Progenitor cell of endocrine pancreas (in vitro differentiated cells): Measurements from ENCODE around the gene RGS5. TPM values are rescaled to one million over a fixed set of nuclear protein-coding genes. Genes with fewer than 3 reads are reported as not detected.

ENCODE experiments used
- DNase-seq: peaks from one replicate; pipeline ENCODE4 v3.0.0; 2021; ENCODE audit warnings: low spot score; ENCODE audit not compliant: unreplicated experiment
- H3K27ac Mint-ChIP-seq: 2 replicates; pipeline ENCODE4 v1.8.0; 2021; ENCODE audit warnings: mild to moderate bottlenecking, moderate library complexity, mixed read lengths
- H3K27me3 Mint-ChIP-seq: 2 replicates; pipeline ENCODE4 v1.8.0; 2021; ENCODE audit warnings: mixed read lengths
- H3K36me3 Mint-ChIP-seq: 2 replicates; pipeline ENCODE4 v1.8.0; 2022; ENCODE audit warnings: mixed read lengths; ENCODE audit not compliant: insufficient read depth
- H3K4me1 Mint-ChIP-seq: 2 replicates; pipeline ENCODE4 v1.8.0; 2021; ENCODE audit warnings: low read depth, mixed read lengths
- H3K4me3 Mint-ChIP-seq: 2 replicates; pipeline ENCODE4 v1.8.0; 2021; ENCODE audit warnings: low read depth, mild to moderate bottlenecking, moderate library complexity, mixed read lengths
- H3K9me3 Mint-ChIP-seq: 2 replicates; pipeline ENCODE4 v1.8.0; 2021; ENCODE audit warnings: low read depth, mixed read lengths
- CTCF ChIP-seq: fragments of 200-600 bp; sonication (generic); IDR thresholded peaks from one replicate; pipeline ENCODE4 v1.5.0; 2021; ENCODE audit warnings: antibody characterized with exemption, mild to moderate bottlenecking; ENCODE audit not compliant: unreplicated experiment
- total RNA-seq: library from RNA; stranded (reverse); gene quantifications from 2 replicates; pipeline ENCODE4 v1.2.1, GENCODE V29; 2021

The RGS5 gene
- total RNA-seq, 1 donor from 2014 or later, result 2.9 TPM

GRCh38 chr1:163205513-163205912 lies 2.8 kb upstream of the RGS5 start:
- TF ChIP-seq CTCF, result no peak
- H3K36me3 Mint-ChIP-seq, result no peaks in the 10 kb centered on the region
- no peak for DNase-seq
- H3K4me3 Mint-ChIP-seq, result no peak overlapping the region
- H3K27me3 Mint-ChIP-seq, result no peaks in the 10 kb centered on the region
- peaks cover 14% of the 10 kb centered on the region for H3K4me1 Mint-ChIP-seq
- H3K27ac Mint-ChIP-seq, result no peak overlapping the region
- H3K9me3 Mint-ChIP-seq, result no peaks in the 10 kb centered on the region

GRCh38 chr1:163203561-163203960 lies 845 bp upstream of the RGS5 start:
- DNase-seq, result no peak
- Mint-ChIP-seq H3K27me3 (no peaks in the 10 kb centered on the region), H3K36me3 (no peaks in the 10 kb centered on the region), H3K27ac (no peak overlapping the region), H3K4me1 (peaks cover 14% of the 10 kb centered on the region), H3K4me3 (no peak overlapping the region), H3K9me3 (no peaks in the 10 kb centered on the region)
- TF ChIP-seq CTCF, result no peak

- Mint-ChIP-seq H3K36me3 (no peaks in the 10 kb centered on the region), H3K27me3 (no peaks in the 10 kb centered on the region), H3K4me1 (peaks cover 14% of the 10 kb centered on the region), H3K27ac (no peak overlapping the region), H3K9me3 (no peaks in the 10 kb centered on the region), H3K4me3 (no peak overlapping the region)
- no peak for TF ChIP-seq CTCF
- DNase-seq, result no peak
Measured at GRCh38 chr1:163201906-163202305, 810 bp downstream of the RGS5 start.

DNA sequence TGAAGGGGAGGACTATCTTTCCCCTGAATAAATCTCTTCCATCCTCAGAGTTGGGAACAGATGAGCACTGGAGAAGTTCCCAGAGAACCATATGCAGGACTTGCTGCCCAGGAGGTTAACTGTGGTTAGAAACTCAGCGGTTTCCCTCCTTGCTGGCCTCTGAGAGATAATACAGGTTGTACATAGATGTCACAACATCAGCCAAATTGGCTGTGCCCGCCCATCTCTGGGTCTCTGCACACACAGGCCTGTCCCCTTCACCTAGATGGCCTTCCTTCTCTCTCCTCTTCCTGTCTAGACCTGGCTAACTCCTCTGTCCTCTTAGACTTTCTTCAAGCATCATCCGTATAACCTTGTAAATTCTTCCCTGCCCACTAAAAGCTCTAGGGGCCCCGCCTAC lies 5.7 kb downstream of the RGS5 start:
- Mint-ChIP-seq H3K36me3 (no peaks in the 10 kb centered on the region), H3K4me1 (peaks cover 5% of the 10 kb centered on the region), H3K27me3 (no peaks in the 10 kb centered on the region), H3K9me3 (no peaks in the 10 kb centered on the region), H3K27ac (no peak overlapping the region), H3K4me3 (no peak overlapping the region)
- no peak for TF ChIP-seq CTCF
- no peak for DNase-seq

DNA sequence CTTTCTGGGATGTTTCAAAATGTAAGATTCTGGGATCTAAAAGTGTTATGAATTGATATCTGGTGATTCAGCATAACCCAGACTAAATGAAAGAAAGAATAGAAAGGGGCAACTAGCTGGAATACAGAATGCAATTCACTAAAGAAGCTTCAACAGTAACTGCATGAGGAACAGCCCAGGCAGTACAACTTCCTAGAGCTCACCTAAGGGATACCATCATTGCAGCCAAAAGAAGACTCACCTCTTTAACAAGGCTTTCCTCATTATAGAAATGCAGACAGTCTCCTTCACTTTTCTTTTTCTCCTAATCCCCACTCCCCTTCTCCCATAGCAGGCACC lies 6.3 kb downstream of the RGS5 start:
- peaks cover 5% of the 10 kb centered on the region for H3K4me1 Mint-ChIP-seq
- H3K4me3 Mint-ChIP-seq, result no peak overlapping the region
- no peaks in the 10 kb centered on the region for H3K36me3 Mint-ChIP-seq
- H3K27ac Mint-ChIP-seq, result no peak overlapping the region
- TF ChIP-seq CTCF, result no peak
- no peak for DNase-seq
- H3K27me3 Mint-ChIP-seq, result no peaks in the 10 kb centered on the region
- no peaks in the 10 kb centered on the region for H3K9me3 Mint-ChIP-seq
